GM23248 (cell line): Measurements from ENCODE around the gene PTGES. TPM values are rescaled to one million over a fixed set of nuclear protein-coding genes. Genes with fewer than 3 reads are reported as not detected.
"Not testable (repeated sequence)": the region's sequence is repeated elsewhere in the genome, so short reads cannot be mapped to it uniquely, and the experiment has no call there.

ENCODE experiments used
- DNase-seq: peaks from one replicate; pipeline ENCODE4 v3.0.0-alpha.2; 2015
- H2AFZ ChIP-seq: fragments of 200-600 bp; sonication (generic); 2 replicates; pipeline ENCODE4 v1.6.1; 2016; ENCODE audit warnings: antibody characterized with exemption
- H3F3A ChIP-seq: fragments of 200-600 bp; sonication (generic); 2 replicates; pipeline ENCODE4 v1.6.1; 2016; ENCODE audit warnings: mild to moderate bottlenecking, antibody characterized with exemption, mixed run types; ENCODE audit not compliant: insufficient read depth
- H3K27ac ChIP-seq: fragments of 200-600 bp; sonication (generic); 2 replicates; pipeline ENCODE4 v1.5.1; 2016; ENCODE audit warnings: mild to moderate bottlenecking
- H3K27me3 ChIP-seq: fragments of 200-600 bp; sonication (generic); replicated peaks from 2 replicates; pipeline ENCODE4 v1.6.1; 2016; ENCODE audit warnings: mild to moderate bottlenecking; ENCODE audit not compliant: insufficient read depth
- H3K36me3 ChIP-seq: fragments of 200-600 bp; sonication (generic); 2 replicates; pipeline ENCODE4 v1.6.1; 2016; ENCODE audit warnings: low read depth, mild to moderate bottlenecking
- H3K4me1 ChIP-seq: fragments of 200-600 bp; sonication (generic); 2 replicates; pipeline ENCODE4 v1.6.1; 2016; ENCODE audit warnings: mild to moderate bottlenecking; ENCODE audit not compliant: insufficient read depth
- H3K4me2 ChIP-seq: fragments of 200-600 bp; sonication (generic); one replicate; pipeline ENCODE4 v1.6.1; 2016; ENCODE audit warnings: mild to moderate bottlenecking; ENCODE audit not compliant: unreplicated experiment
- H3K4me3 ChIP-seq: fragments of 200-600 bp; sonication (generic); 2 replicates; pipeline ENCODE4 v1.5.1; 2016; ENCODE audit warnings: mild to moderate bottlenecking
- H3K79me2 ChIP-seq: fragments of 200-600 bp; sonication (generic); 2 replicates; pipeline ENCODE4 v1.6.1; 2016; ENCODE audit warnings: mild to moderate bottlenecking; ENCODE audit not compliant: insufficient read depth
- H3K9ac ChIP-seq: fragments of 200-600 bp; sonication (generic); 2 replicates; pipeline ENCODE4 v1.6.1; 2016; ENCODE audit warnings: mild to moderate bottlenecking
- H3K9me2 ChIP-seq: fragments of 200-600 bp; sonication (generic); 2 replicates; pipeline ENCODE4 v1.6.1; 2016; ENCODE audit warnings: mixed run types, mild to moderate bottlenecking, moderate library complexity; ENCODE audit not compliant: insufficient read depth
- H3K9me3 ChIP-seq: fragments of 200-600 bp; sonication (generic); one replicate; pipeline ENCODE4 v1.6.1; 2017; ENCODE audit warnings: low read depth
- H4K20me1 ChIP-seq: fragments of 200-600 bp; sonication (generic); 2 replicates; pipeline ENCODE4 v1.6.0; 2016; ENCODE audit not compliant: insufficient read depth
- EZH2 ChIP-seq: fragments of 200-600 bp; sonication (generic); IDR thresholded peaks from 2 replicates; pipeline ENCODE4 v1.6.1; 2018; ENCODE audit warnings: antibody characterized with exemption, mild to moderate bottlenecking; ENCODE audit not compliant: insufficient read depth, poor library complexity, severe bottlenecking
- EZH2phosphoT487 ChIP-seq: fragments of 200-600 bp; sonication (generic); IDR thresholded peaks from 2 replicates; pipeline ENCODE4 v1.6.1; 2018; ENCODE audit warnings: antibody characterized with exemption, moderate library complexity, mild to moderate bottlenecking, low read depth; ENCODE audit not compliant: insufficient read depth
- WGBS, 2 experiments: methylation state at CpG; one replicate each; pipeline ENCODE4 v1.1.6; 2015 to 2017; ENCODE audit warnings: low lambda C conversion rate in 2 of 2, low coverage in 1 of 2; ENCODE audit errors: missing lambda C conversion rate in 2 of 2; 5-methylcytosine and 5-hydroxymethylcytosine counted together
- in situ Hi-C: fragments of 300-500 bp; cut with MboI; formaldehyde crosslinking; loops from 2 replicates; pipeline ENCODE4 v1.15.0; 2020
- polyA plus RNA-seq: library from polyadenylated mRNA; unstranded; fragments of >200 nt; fragmentation: Nextera tagmentation; extraction: Ambion mirVana; gene quantifications from 2 replicates; pipeline ENCODE4 v1.2.1, GENCODE V29; 2016
- total RNA-seq: library from RNA; depleted of rRNA; stranded (reverse); fragments of >200 nt; shearing (Covaris generic); gene quantifications from 2 replicates; pipeline ENCODE4 v1.2.3, GENCODE V29; 2014

PTGES gene
- total and polyA plus RNA-seq, 2 experiments from 2014 or later, result 12.6 to 22.0 TPM

GRCh38 chr9:129778469-129778868 is 25.6 kb upstream of the PTGES start:
- Histone ChIP-seq H3K9me3 (no peaks in the 10 kb centered on the region), H3K9me2 (no peaks in the 10 kb centered on the region), H3K4me1 (peaks cover 16% of the 10 kb centered on the region), H3K27me3 (no peaks in the 10 kb centered on the region), H3K4me3 (no peak overlapping the region), H3K36me3 (no peaks in the 10 kb centered on the region), H3K4me2 (no peak overlapping the region), H3F3A (peaks cover 12% of the 10 kb centered on the region), H4K20me1 (no peaks in the 10 kb centered on the region), H3K9ac (no peak overlapping the region), H2AFZ (no peak overlapping the region), H3K79me2 (no peaks in the 10 kb centered on the region), H3K27ac (no peak overlapping the region)
- WGBS, 2 experiments, result 72% methylated on average over 3 of the region's 3 CpGs
- in situ Hi-C loops, result no loop called here
- DNase-seq, result no peak
- TF ChIP-seq EZH2phosphoT487, result no peak
- no peak for TF ChIP-seq EZH2

GRCh38 chr9:129777769-129778130 is 24.9 kb upstream of the PTGES start:
- Histone ChIP-seq H3K9me3 (no peaks in the 10 kb centered on the region), H3K36me3 (no peaks in the 10 kb centered on the region), H3K4me3 (peak overlapping the region; percentile 37), H3K9ac (peak overlapping the region; percentile 60), H3K4me2 (peak overlapping the region; percentile 49), H3K79me2 (no peaks in the 10 kb centered on the region), H2AFZ (no peak overlapping the region), H3K27me3 (no peaks in the 10 kb centered on the region), H3K27ac (peak overlapping the region; percentile 90), H3K4me1 (peaks cover 16% of the 10 kb centered on the region), H4K20me1 (no peaks in the 10 kb centered on the region), H3F3A (peaks cover 12% of the 10 kb centered on the region), H3K9me2 (no peaks in the 10 kb centered on the region)
- TF ChIP-seq EZH2, result no peak
- no peak for TF ChIP-seq EZH2phosphoT487
- in situ Hi-C loops, result no loop called here
- WGBS, 2 experiments, result 45 to 52% methylated on average over 11 of the region's 11 CpGs
- DNase-seq, result no peak

GRCh38 chr9:129776938-129777768 is 24.3 kb upstream of the PTGES start:
- H3K36me3 ChIP-seq, result no peaks in the 10 kb centered on the region
- peaks cover 16% of the 10 kb centered on the region for H3K4me1 ChIP-seq
- in situ Hi-C loops, result no loop called here
- WGBS, 2 experiments, result 1 to 3% methylated on average over 16 of the region's 16 CpGs
- peak overlapping the region; percentile 71 for H3K4me2 ChIP-seq
- peak overlapping the region; percentile 37 for H3K4me3 ChIP-seq
- H3K27me3 ChIP-seq, result no peaks in the 10 kb centered on the region
- peak overlapping the region; percentile 78 for H3K9ac ChIP-seq
- 0 out of 2 replicates have a peak, but pooled peaks have one; percentile 53 for TF ChIP-seq EZH2phosphoT487
- no peak for TF ChIP-seq EZH2
- no peaks in the 10 kb centered on the region for H3K9me3 ChIP-seq
- peak; percentile 100 for DNase-seq
- H2AFZ ChIP-seq, result peak overlapping the region; percentile 37
- H3K27ac ChIP-seq, result peak overlapping the region; percentile 90
- no peaks in the 10 kb centered on the region for H3K9me2 ChIP-seq
- H3K79me2 ChIP-seq, result no peaks in the 10 kb centered on the region
- peaks cover 12% of the 10 kb centered on the region for H3F3A ChIP-seq
- no peaks in the 10 kb centered on the region for H4K20me1 ChIP-seq

GRCh38 chr9:129776566-129776937 is 23.7 kb upstream of the PTGES start:
- no peak for TF ChIP-seq EZH2phosphoT487
- Histone ChIP-seq H3K9me3 (no peaks in the 10 kb centered on the region), H3K4me2 (peak overlapping the region; percentile 71), H3K79me2 (no peaks in the 10 kb centered on the region), H4K20me1 (no peaks in the 10 kb centered on the region), H3K9me2 (no peaks in the 10 kb centered on the region), H3K27me3 (no peaks in the 10 kb centered on the region), H3K27ac (peak overlapping the region; percentile 90), H3K4me1 (peaks cover 16% of the 10 kb centered on the region), H3F3A (peaks cover 12% of the 10 kb centered on the region), H2AFZ (peak overlapping the region; percentile 25), H3K4me3 (0 out of 2 replicates have a peak overlapping the region, but pooled peaks have one; percentile 19), H3K36me3 (no peaks in the 10 kb centered on the region), H3K9ac (peak overlapping the region; percentile 78)
- in situ Hi-C loops, result no loop called here
- 29 to 31% methylated on average over 8 of the region's 8 CpGs for WGBS, 2 experiments
- DNase-seq, result peak; percentile 66

GRCh38 chr9:129776096-129776495 is 23.3 kb upstream of the PTGES start:
- Histone ChIP-seq H3F3A (peaks cover 12% of the 10 kb centered on the region), H3K9ac (peak overlapping the region; percentile 78), H3K4me2 (peak overlapping the region; percentile 71), H3K4me1 (peaks cover 16% of the 10 kb centered on the region), H3K27ac (peak overlapping the region; percentile 90)
- in situ Hi-C loops, H3K79me2 ChIP-seq, H3K9me3 ChIP-seq, H2AFZ ChIP-seq, H4K20me1 ChIP-seq, H3K9me2 ChIP-seq, H3K4me3 ChIP-seq, H3K27me3 ChIP-seq, DNase-seq, H3K36me3 ChIP-seq: not testable (repeated sequence)
- 75 to 80% methylated on average over 4 of the region's 4 CpGs for WGBS, 2 experiments
